Bronchial epithelial cell (primary cell): ENCODE data around the gene ABHD2. TPM values are rescaled to one million over a fixed set of nuclear protein-coding genes. Genes with fewer than 3 reads are reported as not detected.
"Not testable (repeated sequence)": the region's sequence is repeated elsewhere in the genome, so short reads cannot be mapped to it uniquely, and the experiment has no call there.

Experiments
- DNase-seq: peaks from one replicate; pipeline ENCODE4 v3.0.0-alpha.2; 2010; ENCODE audit warnings: low read depth
- FAIRE-seq: peaks from 2 replicates; lab custom pipeline; 2011; peaks lifted over from hg19 to GRCh38; lab: Jason Lieb, UNC
- H3K27me3 ChIP-seq: 2 replicates; pipeline ENCODE4 v1.5.1; 2011; ENCODE audit warnings: low read length; ENCODE audit not compliant: control insufficient read depth, insufficient read depth
- H3K36me3 ChIP-seq: 2 replicates; pipeline ENCODE4 v1.5.1; 2011; ENCODE audit warnings: low read length; ENCODE audit not compliant: control insufficient read depth, insufficient read depth
- H3K4me3 ChIP-seq: 2 replicates; pipeline ENCODE4 v1.5.1; 2011; ENCODE audit warnings: mild to moderate bottlenecking, low read depth, low read length, control low read depth
- CTCF ChIP-seq: IDR thresholded peaks from 2 replicates; pipeline ENCODE4 v1.5.1; 2011; ENCODE audit warnings: mild to moderate bottlenecking, moderate library complexity, low read length, control low read depth, inconsistent platforms; ENCODE audit not compliant: insufficient read depth, severe bottlenecking
- total RNA-seq: library from RNA; depleted of rRNA; stranded (reverse); fragments of >200 nt; gene quantifications from 2 replicates; pipeline ENCODE4 v1.2.1, GENCODE V29; 2014

ABHD2 gene
- total RNA-seq, 1 donor from 2014 or later: 35.5 TPM

DNA sequence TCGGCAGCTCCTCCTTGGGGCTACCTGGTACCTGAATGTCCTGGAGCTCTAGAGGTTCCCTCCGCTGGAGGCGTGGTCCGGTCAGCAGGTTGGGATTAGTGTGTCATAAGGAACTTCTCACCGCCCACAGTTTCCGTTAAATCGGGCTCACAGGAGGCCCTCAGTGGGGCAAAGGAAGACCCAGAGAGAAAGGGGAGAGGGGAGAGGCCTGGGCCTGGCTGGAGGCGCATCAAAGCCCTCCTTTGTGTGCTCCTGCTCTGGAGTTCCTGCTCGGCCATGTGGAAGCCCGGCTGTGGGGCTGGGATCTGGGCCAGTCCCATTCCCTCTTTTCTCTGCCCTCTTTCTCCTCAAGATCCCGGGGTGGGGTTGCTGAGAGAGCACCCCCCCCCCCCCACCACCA is 133.3 kb downstream of the ABHD2 start, which contains the start of gene RLBP1:
RLBP1 (minus strand) TSS at position 37 of the 400 bp plus-strand sequence. CDS start 2,604 bp downstream, outside the sequence.
- no peak for TF ChIP-seq CTCF

DNA sequence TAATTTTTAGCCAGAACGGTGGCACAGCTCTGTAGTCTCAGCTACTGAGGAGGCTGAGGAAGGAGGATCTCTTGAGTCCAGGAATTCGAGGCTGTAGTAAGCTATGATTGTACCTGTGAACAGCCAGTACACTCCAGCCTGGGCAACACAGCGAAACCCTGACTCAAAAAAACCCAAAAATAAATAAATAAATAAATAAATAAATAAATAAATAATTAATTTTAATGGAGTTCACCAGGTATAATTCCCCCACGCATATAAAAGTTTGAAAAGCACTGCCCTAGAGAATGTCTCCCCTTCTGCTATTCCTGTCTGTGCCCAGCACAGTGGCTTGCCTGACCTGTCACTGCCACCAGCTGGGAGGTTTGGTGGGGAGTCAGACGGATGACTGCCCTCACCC is 137.3 kb downstream of the ABHD2 start:
- Histone ChIP-seq H3K27me3 (no peaks in the 10 kb centered on the region), H3K36me3 (no peaks in the 10 kb centered on the region), H3K4me3 (no peak overlapping the region)
- no peak for FAIRE-seq
- no peak for DNase-seq
- no peak for TF ChIP-seq CTCF

More for the DNA sequence above, 133.3 kb downstream of the ABHD2 start, which contains the start of gene RLBP1:
- FAIRE-seq (no peak), DNase-seq (peak; percentile 25)
- Histone ChIP-seq H3K4me3 (no peak within 1 kb of the TSS), H3K36me3 (no peaks in the 10 kb centered on the region), H3K27me3 (peaks cover 3% of the 10 kb centered on the region)

GRCh38 chr15:89226359-89227221 is 138.3 kb downstream of the ABHD2 start:
- FAIRE-seq (no peak), DNase-seq (no peak)
- Histone ChIP-seq H3K27me3 (no peaks in the 10 kb centered on the region), H3K36me3 (no peaks in the 10 kb centered on the region), H3K4me3 (no peak overlapping the region)
- TF ChIP-seq CTCF: no peak

GRCh38 chr15:89227425-89227824 is 139.2 kb downstream of the ABHD2 start:
- FAIRE-seq: no peak

DNA sequence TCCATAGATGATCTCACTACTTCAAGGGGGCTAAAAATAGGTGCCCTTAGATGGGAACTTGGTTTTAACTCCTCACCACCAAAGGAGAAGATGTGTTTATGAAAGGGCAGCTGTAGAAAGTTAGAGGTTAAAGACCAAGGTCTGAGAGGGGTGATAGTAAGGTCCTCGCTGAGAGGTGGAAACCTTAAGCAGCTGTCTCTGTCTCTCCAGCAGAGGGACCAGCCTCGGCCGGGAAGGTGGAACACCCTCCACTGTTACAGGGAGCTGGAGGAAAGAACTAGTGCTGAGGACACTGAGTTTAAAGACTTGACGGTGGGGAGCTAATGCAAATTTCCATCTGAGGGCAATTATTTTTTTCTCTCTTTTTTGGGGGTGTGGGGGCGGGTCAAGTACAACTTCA is 142.0 kb downstream of the ABHD2 start:
- FAIRE-seq (no peak), DNase-seq (no peak)
- H3K36me3 ChIP-seq: no peaks in the 10 kb centered on the region
- TF ChIP-seq CTCF: no peak
- H3K27me3 ChIP-seq: no peaks in the 10 kb centered on the region
- H3K4me3 ChIP-seq: no peak overlapping the region

More at GRCh38 chr15:89227425-89227824, 139.2 kb downstream of the ABHD2 start:
- no peaks in the 10 kb centered on the region for H3K36me3 ChIP-seq
- no peaks in the 10 kb centered on the region for H3K27me3 ChIP-seq
- no peak overlapping the region for H3K4me3 ChIP-seq
- TF ChIP-seq CTCF: no peak
- no peak for DNase-seq

- Histone ChIP-seq H3K27me3 (no peaks in the 10 kb centered on the region), H3K4me3 (no peak overlapping the region), H3K36me3 (no peaks in the 10 kb centered on the region)
- no peak for TF ChIP-seq CTCF
- FAIRE-seq (no peak), DNase-seq (no peak)
Measured at GRCh38 chr15:89231832-89232231, 143.6 kb downstream of the ABHD2 start.

- not testable (repeated sequence) for H3K4me3 ChIP-seq, H3K36me3 ChIP-seq, DNase-seq, H3K27me3 ChIP-seq, FAIRE-seq
Measured at GRCh38 chr15:89239883-89240810, 151.9 kb downstream of the ABHD2 start.
